K562 (cell line): Measurements from ENCODE around the gene S100A8. TPM values are rescaled to one million over a fixed set of nuclear protein-coding genes. Genes with fewer than 3 reads are reported as not detected.

Source experiments
- ATAC-seq: fragments of 200-7000 bp; cut with Tn5 transposase; 3 replicates; pipeline ENCODE4 v1.9.1; 2020; ENCODE audit warnings: moderate library complexity
- BruUV-seq: library from RNA; stranded (reverse); fragments of 400-500 nt; replicated peaks from 2 replicates; lab custom pipeline; 2021; lab: Mats Ljungman, UMichigan
- CTCF ChIA-PET: fragments of 300-600 bp; formaldehyde crosslinking; extraction: SDS; loops from one replicate; lab custom pipeline; 2021; ENCODE audit warnings: low intra/inter-chr PET ratio; lab: Yijun Ruan, JAX
- POLR2A ChIA-PET: fragments of 300-600, 350-650 bp; sonication (Branson Sonifier 250); formaldehyde crosslinking; extraction: SDS; loops from one replicate; lab custom pipeline; 2021; ENCODE audit warnings: antibody characterized with exemption, inconsistent platforms; lab: Yijun Ruan, JAX
- DNase-seq, 4 experiments: peaks; one replicate each; pipeline versions ENCODE4 v3.0.0 to v3.0.0-alpha.2; 2011 to 2018; ENCODE audit warnings: low spot score in 3 of 4, mixed read lengths in 3 of 4; ENCODE audit errors: extremely low read depth in 1 of 4
- FAIRE-seq: peaks from 2 replicates; lab custom pipeline; 2011; peaks lifted over from hg19 to GRCh38; lab: Jason Lieb, UNC
- H2AFZ ChIP-seq: 2 replicates; pipeline ENCODE4 v1.6.0; 2011; ENCODE audit warnings: low read depth, low read length, control low read depth, inconsistent platforms
- H3K27ac ChIP-seq: fragments of 200-600 bp; 3 replicates; pipeline ENCODE4 v1.8.0; 2011; ENCODE audit warnings: low read depth, mild to moderate bottlenecking, control low read depth, inconsistent platforms, low read length, moderate library complexity, mixed read lengths; ENCODE audit errors: extremely low read depth
- H3K27me3 ChIP-seq, 2 experiments: fragments of 300-600 bp in 1 of 2; 2 replicates in 1 of 2; 3 replicates in 1 of 2; pipeline versions ENCODE4 v1.6.0 to v1.8.0; 2011; ENCODE audit warnings: inconsistent platforms in 2 of 2, low read length in 2 of 2, mild to moderate bottlenecking in 1 of 2, mixed read lengths in 1 of 2, moderate library complexity in 1 of 2; ENCODE audit not compliant: control insufficient read depth in 2 of 2, insufficient read depth in 2 of 2
- H3K36me3 ChIP-seq: fragments of 300-600 bp; 3 replicates; pipeline ENCODE4 v1.8.0; 2011; ENCODE audit warnings: mild to moderate bottlenecking, low read length, inconsistent platforms; ENCODE audit not compliant: control insufficient read depth, insufficient read depth
- H3K4me1 ChIP-seq, 2 experiments: fragments of 200-600 bp in 1 of 2; replicated peaks in 1 of 2; 2 replicates in 1 of 2; 3 replicates in 1 of 2; pipeline versions ENCODE4 v1.5.1 to v1.8.0; 2011; ENCODE audit warnings: inconsistent platforms in 2 of 2, low read length in 2 of 2, mild to moderate bottlenecking in 1 of 2, mixed read lengths in 1 of 2, moderate library complexity in 1 of 2; ENCODE audit not compliant: control insufficient read depth in 2 of 2, insufficient read depth in 2 of 2
- H3K4me2 ChIP-seq: 2 replicates; pipeline ENCODE4 v1.6.1; 2011; ENCODE audit warnings: low read length, control low read depth, inconsistent platforms, mixed read lengths; ENCODE audit not compliant: insufficient read depth
- H3K4me3 ChIP-seq: fragments of 200-600 bp; sonication (generic), shearing (Covaris generic); 2 replicates; pipeline ENCODE4 v1.5.1; 2016; ENCODE audit warnings: control low read depth, inconsistent platforms
- H3K79me2 ChIP-seq: fragments of 200-600 bp; 3 replicates; pipeline ENCODE4 v1.8.0; 2011; ENCODE audit warnings: low read length, inconsistent platforms; ENCODE audit not compliant: control insufficient read depth, insufficient read depth
- H3K9ac ChIP-seq, 2 experiments: 2 replicates each; pipeline versions ENCODE4 v1.6.0 to v1.6.1; 2011; ENCODE audit warnings: low read depth in 2 of 2, low read length in 2 of 2, control low read depth in 1 of 2, inconsistent platforms in 1 of 2, mild to moderate bottlenecking in 1 of 2, mixed read lengths in 1 of 2; ENCODE audit not compliant: insufficient read depth in 1 of 2
- H3K9me1 ChIP-seq: one replicate; pipeline ENCODE4 v1.6.0; 2011; ENCODE audit warnings: inconsistent platforms, mild to moderate bottlenecking, low read length, moderate library complexity; ENCODE audit not compliant: control insufficient read depth, insufficient read depth
- H3K9me3 ChIP-seq: replicated peaks from 2 replicates; pipeline ENCODE4 v1.5.1; 2011; ENCODE audit warnings: low read depth, low read length, inconsistent platforms; ENCODE audit not compliant: control insufficient read depth, insufficient read depth
- H4K20me1 ChIP-seq: replicated peaks from 2 replicates; pipeline ENCODE4 v1.6.1; 2011; ENCODE audit warnings: low read length, inconsistent platforms, mixed read lengths; ENCODE audit not compliant: control insufficient read depth, insufficient read depth
- TCF3 ChIP-seq: sonication (generic); formaldehyde crosslinking; IDR thresholded peaks from 2 replicates; pipeline ENCODE4 v1.4.0; 2020; ENCODE audit warnings: mild to moderate bottlenecking, missing genetic modification reagents
- WGBS: fragments of 100-300 bp; shearing (Covaris generic); methylation state at CpG from one replicate; pipeline ENCODE4 v1.1.6; 2016; ENCODE audit warnings: low coverage, mixed read lengths; ENCODE audit not compliant: insufficient coverage; ENCODE audit errors: missing lambda C conversion rate; 5-methylcytosine and 5-hydroxymethylcytosine counted together
- in situ Hi-C: fragments of 300-500 bp; cut with MboI; formaldehyde crosslinking; loops from 4 replicates; pipeline ENCODE4 v1.15.0; 2018; ENCODE audit warnings: inconsistent platforms, mixed read lengths
- intact Hi-C: fragments of 100-400 bp; cut with micrococcal nuclease; formaldehyde crosslinking; loops from 2 replicates; pipeline ENCODE4 v1.14.2; 2022
- polyA plus RNA-seq, 8 experiments: library from polyadenylated mRNA; depleted of rRNA in 4 of 8; stranded (reverse) in 5 of 8; unstranded in 3 of 8; fragments of >200 nt; fragmentation: Nextera tagmentation in 2 of 8; fragmentation: Illumina TruSeq in 1 of 8; extraction: Ambion mirVana in 2 of 8; extraction: Trizol in 1 of 8; gene quantifications; 2 replicates each; pipeline versions ENCODE4 v1.2.1 to v1.2.3, GENCODE V29; 2011 to 2014; ENCODE audit warnings: inconsistent platforms in 1 of 8, missing spikeins in 1 of 8
- total RNA-seq, 7 experiments: library from RNA; depleted of rRNA in 6 of 7; stranded (reverse); fragments of >200 nt in 6 of 7; fragmentation: Illumina TruSeq in 2 of 7; extraction: Trizol in 2 of 7; gene quantifications; 2 replicates each; pipeline versions ENCODE4 v1.2.1 to v1.2.3, GENCODE V29; 2011 to 2021; ENCODE audit warnings: low replicate concordance in 1 of 7
- TF ChIP-seq, protein P1 (sequence below): fragments of 450-650 bp; IDR thresholded peaks from 2 replicates; pipeline ENCODE4 v1.6.1; 2016

The S100A8 gene
- total and polyA plus RNA-seq, 9 of the 15 experiments (the other 6 are each of a cell fraction or from before 2014, with no cell fraction given): 0.15 to 0.60 TPM; not detected in 7

DNA sequence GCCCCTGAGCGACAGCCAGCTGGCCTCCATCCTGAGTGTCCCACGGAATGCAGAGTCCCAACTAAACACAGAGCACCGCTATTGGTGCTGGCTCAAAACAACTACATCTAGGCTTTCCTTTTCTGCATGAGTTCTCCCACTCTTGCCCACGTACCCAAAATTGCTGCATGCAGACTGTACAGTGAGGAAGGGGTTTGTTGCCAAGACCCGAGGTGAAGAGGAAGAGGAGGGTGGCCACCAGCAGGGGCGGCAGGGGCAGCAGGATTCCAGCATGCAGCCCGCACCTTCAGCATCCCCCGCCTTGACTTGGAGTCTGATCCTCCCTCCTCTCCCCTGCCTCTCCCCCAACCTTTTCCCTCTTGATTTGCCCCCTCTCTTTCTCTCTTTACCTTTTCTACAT lies 25.2 kb downstream of the S100A8 start:
- Histone ChIP-seq H3K27ac (no peak overlapping the region), H3K9me1 (no peaks in the 10 kb centered on the region), H4K20me1 (no peaks in the 10 kb centered on the region)
- ATAC-seq (no peak), FAIRE-seq (no peak)
- POLR2A ChIA-PET: no interaction called here
- no peak for TF ChIP-seq TCF3
- TF ChIP-seq, protein P1, sequence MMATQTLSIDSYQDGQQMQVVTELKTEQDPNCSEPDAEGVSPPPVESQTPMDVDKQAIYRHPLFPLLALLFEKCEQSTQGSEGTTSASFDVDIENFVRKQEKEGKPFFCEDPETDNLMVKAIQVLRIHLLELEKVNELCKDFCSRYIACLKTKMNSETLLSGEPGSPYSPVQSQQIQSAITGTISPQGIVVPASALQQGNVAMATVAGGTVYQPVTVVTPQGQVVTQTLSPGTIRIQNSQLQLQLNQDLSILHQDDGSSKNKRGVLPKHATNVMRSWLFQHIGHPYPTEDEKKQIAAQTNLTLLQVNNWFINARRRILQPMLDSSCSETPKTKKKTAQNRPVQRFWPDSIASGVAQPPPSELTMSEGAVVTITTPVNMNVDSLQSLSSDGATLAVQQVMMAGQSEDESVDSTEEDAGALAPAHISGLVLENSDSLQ: 0 out of 2 replicates have a peak, but pooled peaks have one; percentile 1
- TF ChIP-seq, all 486 proteins: peak for 1
- Histone ChIP-seq H3K4me2 (no peak overlapping the region), H3K4me3 (no peak overlapping the region), H3K27me3 (peaks cover 3 to 35% of the 10 kb centered on the region in 2 experiments; a peak in 3 of 5 replicates), H2AFZ (no peak overlapping the region), H3K4me1 (peaks cover 0 to 2% of the 10 kb centered on the region in 2 experiments; a peak in 1 of 5 replicates), H3K9me3 (no peaks in the 10 kb centered on the region), H3K36me3 (no peaks in the 10 kb centered on the region), H3K9ac (no peak overlapping the region), H3K79me2 (no peaks in the 10 kb centered on the region)
- 6% methylated on average over 8 of the region's 8 CpGs for WGBS
- CTCF ChIA-PET: interaction anchor here (0.6 kb wide), 1 partner anchor 14 kb away, joined by 3 read pairs; no protein-coding TSS in a partner anchor
- intact Hi-C loops: no loop called here
- DNase-seq: no peak
- no TSS peak for BruUV-seq
- in situ Hi-C loops: no loop called here
